BLaER1 treated with 17β-estradiol and CSF1 and Interleukin-3, amounts not matched to agents 10 nM and 100 nM (cell line): ENCODE measurements around the gene ARMCX4.
A peak's percentile ranks its signal among the peaks of the same experiment; 100 is the strongest.

Experiments used
- H3K27ac ChIP-seq, 11 experiments: shearing (Covaris generic); formaldehyde crosslinking; 2 replicates each; pipeline ENCODE4 v1.8.1; 2022
- H3K27me3 ChIP-seq, 11 experiments: shearing (Covaris generic); formaldehyde crosslinking; 2 replicates each; pipeline ENCODE4 v1.8.1; 2022
- H3K36me3 ChIP-seq, 11 experiments: shearing (Covaris generic); formaldehyde crosslinking; 2 replicates each; pipeline ENCODE4 v1.8.1; 2022
- H3K4me1 ChIP-seq, 10 experiments: shearing (Covaris generic); formaldehyde crosslinking; 2 replicates each; pipeline ENCODE4 v1.8.1; 2022
- H3K4me2 ChIP-seq, 11 experiments: shearing (Covaris generic); formaldehyde crosslinking; 2 replicates each; pipeline ENCODE4 v1.8.1; 2022
- H3K4me3 ChIP-seq, 10 experiments: shearing (Covaris generic); formaldehyde crosslinking; 2 replicates each; pipeline ENCODE4 v1.8.1; 2022
- H3K9ac ChIP-seq, 11 experiments: shearing (Covaris generic); formaldehyde crosslinking; 2 replicates each; pipeline ENCODE4 v1.8.1; 2022
- H3K9me3 ChIP-seq, 11 experiments: shearing (Covaris generic); formaldehyde crosslinking; replicated peaks in 1 of 11; 2 replicates each; pipeline ENCODE4 v1.8.1; 2022
- H4K20me1 ChIP-seq, 11 experiments: shearing (Covaris generic); formaldehyde crosslinking; 2 replicates each; pipeline ENCODE4 v1.8.1; 2022
- Cebpa-rat ChIP-seq, 11 experiments: shearing (Covaris generic); IDR thresholded peaks; 2 replicates each; pipeline ENCODE4 v1.8.1; 2022

ARMCX4 gene

GRCh38 chrX:101485212-101485949 is at the start of gene ARMCX4:
ARMCX4 (plus strand) TSS chrX:101485456; CDS start chrX:101488590, 3,134 bp downstream.
- H3K27ac ChIP-seq: no peak within 1 kb of the TSS
- no peak for TF ChIP-seq Cebpa-rat (IDR thresholded peaks at IDR 0.05)
- H3K36me3 ChIP-seq: no peaks in the 10 kb centered on the region
- H3K9me3 ChIP-seq: peaks cover 0 to 4% (median 0%) of the 10 kb centered on the region in 11 experiments; a peak in 4 of 22 replicates
- no peaks in the 10 kb centered on the region for H3K27me3 ChIP-seq
- H4K20me1 ChIP-seq: no peaks in the 10 kb centered on the region
- no peaks in the 10 kb centered on the region for H3K4me1 ChIP-seq
- H3K4me3 ChIP-seq: no peak within 1 kb of the TSS
- H3K9ac ChIP-seq: no peak within 1 kb of the TSS
- no peak within 1 kb of the TSS for H3K4me2 ChIP-seq

GRCh38 chrX:101442085-101442484 is 43.2 kb upstream of the ARMCX4 start:
- peak overlapping the region in 1 of 11 experiments; percentile 48; a peak in 2 of 22 replicates for H3K4me2 ChIP-seq
- no peaks in the 10 kb centered on the region for H3K27me3 ChIP-seq
- no peak overlapping the region for H3K4me3 ChIP-seq
- H3K36me3 ChIP-seq: peaks cover 0 to 13% (median 0%) of the 10 kb centered on the region in 11 experiments; a peak in 3 of 22 replicates
- no peaks in the 10 kb centered on the region for H4K20me1 ChIP-seq
- peaks cover 0 to 31% (median 0%) of the 10 kb centered on the region in 10 experiments; a peak in 6 of 20 replicates for H3K4me1 ChIP-seq
- peaks cover 0 to 12% (median 0%) of the 10 kb centered on the region in 11 experiments; a peak in 4 of 22 replicates for H3K9me3 ChIP-seq
- no peak for TF ChIP-seq Cebpa-rat (IDR thresholded peaks at IDR 0.05)
- H3K9ac ChIP-seq: no peak overlapping the region
- peak overlapping the region in 1 of 11 experiments; percentile 23; a peak in 1 of 22 replicates for H3K27ac ChIP-seq

- no peaks in the 10 kb centered on the region for H3K27me3 ChIP-seq
- 0 out of 22 replicates have a peak, but pooled peaks cover 0 to 5% (median 0%) of the 10 kb centered on the region in 11 experiments for H3K36me3 ChIP-seq
- no peak overlapping the region for H3K4me2 ChIP-seq
- no peaks in the 10 kb centered on the region for H4K20me1 ChIP-seq
- H3K4me3 ChIP-seq: no peak overlapping the region
- H3K4me1 ChIP-seq: peaks cover 0 to 31% (median 0%) of the 10 kb centered on the region in 10 experiments; a peak in 6 of 20 replicates
- no peak for TF ChIP-seq Cebpa-rat (IDR thresholded peaks at IDR 0.05)
- H3K27ac ChIP-seq: no peak overlapping the region
- H3K9ac ChIP-seq: no peak overlapping the region
- H3K9me3 ChIP-seq: peaks cover 0 to 20% (median 12%) of the 10 kb centered on the region in 11 experiments; a peak in 11 of 22 replicates
Measured at GRCh38 chrX:101449279-101449678, 36.0 kb upstream of the ARMCX4 start.

GRCh38 chrX:101450085-101450484 is 35.2 kb upstream of the ARMCX4 start:
- H3K4me1 ChIP-seq: peaks cover 0 to 31% (median 0%) of the 10 kb centered on the region in 10 experiments; a peak in 6 of 20 replicates
- H3K9ac ChIP-seq: no peak overlapping the region
- peaks cover 0 to 20% (median 12%) of the 10 kb centered on the region in 11 experiments; a peak in 11 of 22 replicates for H3K9me3 ChIP-seq
- TF ChIP-seq Cebpa-rat (IDR thresholded peaks at IDR 0.05): no peak
- H3K27me3 ChIP-seq: no peaks in the 10 kb centered on the region
- no peak overlapping the region for H3K4me3 ChIP-seq
- H4K20me1 ChIP-seq: no peaks in the 10 kb centered on the region
- H3K36me3 ChIP-seq: peaks cover 0 to 5% (median 0%) of the 10 kb centered on the region in 11 experiments; a peak in 1 of 22 replicates
- no peak overlapping the region for H3K4me2 ChIP-seq
- H3K27ac ChIP-seq: no peak overlapping the region

GRCh38 chrX:101450961-101451360 is 34.3 kb upstream of the ARMCX4 start:
- no peaks in the 10 kb centered on the region for H3K27me3 ChIP-seq
- no peak overlapping the region for H3K27ac ChIP-seq
- no peak overlapping the region for H3K9ac ChIP-seq
- peaks cover 0 to 20% (median 12%) of the 10 kb centered on the region in 11 experiments; a peak in 11 of 22 replicates for H3K9me3 ChIP-seq
- no peak for TF ChIP-seq Cebpa-rat (IDR thresholded peaks at IDR 0.05)
- no peaks in the 10 kb centered on the region for H4K20me1 ChIP-seq
- peaks cover 0 to 22% (median 0%) of the 10 kb centered on the region in 10 experiments; a peak in 5 of 20 replicates for H3K4me1 ChIP-seq
- H3K4me3 ChIP-seq: no peak overlapping the region
- H3K4me2 ChIP-seq: no peak overlapping the region
- H3K36me3 ChIP-seq: peaks cover 0 to 5% (median 0%) of the 10 kb centered on the region in 11 experiments; a peak in 1 of 22 replicates

GRCh38 chrX:101452056-101452455 is 33.2 kb upstream of the ARMCX4 start:
- peaks cover 0 to 5% (median 0%) of the 10 kb centered on the region in 11 experiments; a peak in 1 of 22 replicates for H3K36me3 ChIP-seq
- H3K9ac ChIP-seq: no peak overlapping the region
- H3K4me1 ChIP-seq: peaks cover 0 to 15% (median 0%) of the 10 kb centered on the region in 10 experiments; a peak in 4 of 20 replicates
- H4K20me1 ChIP-seq: no peaks in the 10 kb centered on the region
- H3K4me2 ChIP-seq: peak overlapping the region in 2 of 11 experiments; percentile 41 to 55; a peak in 3 of 22 replicates
- no peaks in the 10 kb centered on the region for H3K27me3 ChIP-seq
- peaks cover 0 to 20% (median 12%) of the 10 kb centered on the region in 11 experiments; a peak in 11 of 22 replicates for H3K9me3 ChIP-seq
- H3K27ac ChIP-seq: peak overlapping the region in 2 of 11 experiments; percentile 7 to 30; a peak in 2 of 22 replicates
- no peak for TF ChIP-seq Cebpa-rat (IDR thresholded peaks at IDR 0.05)
- H3K4me3 ChIP-seq: no peak overlapping the region

GRCh38 chrX:101460669-101461068 is 24.6 kb upstream of the ARMCX4 start:
- Histone ChIP-seq H3K36me3 (no peaks in the 10 kb centered on the region), H3K27me3 (no peaks in the 10 kb centered on the region), H3K4me1 (no peaks in the 10 kb centered on the region), H4K20me1 (no peaks in the 10 kb centered on the region), H3K27ac (no peak overlapping the region), H3K9me3 (no peaks in the 10 kb centered on the region), H3K4me2 (no peak overlapping the region), H3K9ac (no peak overlapping the region), H3K4me3 (no peak overlapping the region)
- TF ChIP-seq Cebpa-rat (IDR thresholded peaks at IDR 0.05): no peak

GRCh38 chrX:101462892-101463291 is 22.4 kb upstream of the ARMCX4 start:
- TF ChIP-seq Cebpa-rat (IDR thresholded peaks at IDR 0.05): no peak
- H3K4me2 ChIP-seq: no peak overlapping the region
- no peaks in the 10 kb centered on the region for H4K20me1 ChIP-seq
- H3K9ac ChIP-seq: no peak overlapping the region
- no peak overlapping the region for H3K4me3 ChIP-seq
- H3K36me3 ChIP-seq: no peaks in the 10 kb centered on the region
- no peaks in the 10 kb centered on the region for H3K27me3 ChIP-seq
- H3K9me3 ChIP-seq: no peaks in the 10 kb centered on the region
- no peaks in the 10 kb centered on the region for H3K4me1 ChIP-seq
- no peak overlapping the region for H3K27ac ChIP-seq

GRCh38 chrX:101478366-101478765 is 6.9 kb upstream of the ARMCX4 start:
- no peaks in the 10 kb centered on the region for H3K27me3 ChIP-seq
- no peak overlapping the region for H3K9ac ChIP-seq
- H3K4me3 ChIP-seq: no peak overlapping the region
- H3K36me3 ChIP-seq: no peaks in the 10 kb centered on the region
- H3K9me3 ChIP-seq: no peaks in the 10 kb centered on the region
- H4K20me1 ChIP-seq: no peaks in the 10 kb centered on the region
- no peak overlapping the region for H3K27ac ChIP-seq
- H3K4me1 ChIP-seq: no peaks in the 10 kb centered on the region
- no peak overlapping the region for H3K4me2 ChIP-seq
- TF ChIP-seq Cebpa-rat (IDR thresholded peaks at IDR 0.05): no peak
